Pons (tissue), 1 donor: ENCODE data around the gene CD34.
A peak's percentile ranks its signal among the peaks of the same experiment; 100 is the strongest.
"Not testable (repeated sequence)": the region's sequence is repeated elsewhere in the genome, so short reads cannot be mapped to it uniquely, and the experiment has no call there.

ENCODE experiments used
- DNase-seq: peaks from one replicate; pipeline ENCODE4 v3.0.0-alpha.2; 2016; ENCODE audit warnings: low spot score

Gene CD34

DNA sequence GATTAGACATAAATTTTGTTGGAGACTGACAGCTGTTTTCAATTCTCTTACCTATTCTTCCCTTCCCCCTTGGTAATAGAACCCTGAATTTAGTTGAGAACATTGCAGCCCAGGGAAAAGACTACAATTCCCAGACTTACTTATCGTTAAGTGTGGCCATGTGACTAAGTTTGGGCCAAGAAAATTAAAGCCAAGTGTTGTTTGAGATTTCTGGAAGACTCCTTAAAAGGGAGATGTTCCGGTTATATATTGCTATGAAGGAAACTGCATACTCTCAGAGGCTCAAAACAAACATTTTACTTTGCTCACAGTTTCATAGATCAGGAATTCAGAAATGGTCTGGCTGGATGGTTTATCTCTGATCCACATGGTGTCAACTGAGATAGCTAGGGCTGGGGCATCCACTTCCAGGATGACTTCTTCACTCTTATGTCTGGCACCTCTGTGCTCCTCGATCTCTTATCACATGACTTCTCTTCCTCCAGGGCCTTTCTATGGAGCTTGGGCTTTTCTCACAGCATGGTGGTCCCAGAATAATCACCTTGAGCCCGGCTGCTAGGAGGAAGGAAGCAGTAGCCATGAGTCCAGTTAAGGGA lies 22.4 kb upstream of the CD34 start:
- DNase-seq, result no peak

DNA sequence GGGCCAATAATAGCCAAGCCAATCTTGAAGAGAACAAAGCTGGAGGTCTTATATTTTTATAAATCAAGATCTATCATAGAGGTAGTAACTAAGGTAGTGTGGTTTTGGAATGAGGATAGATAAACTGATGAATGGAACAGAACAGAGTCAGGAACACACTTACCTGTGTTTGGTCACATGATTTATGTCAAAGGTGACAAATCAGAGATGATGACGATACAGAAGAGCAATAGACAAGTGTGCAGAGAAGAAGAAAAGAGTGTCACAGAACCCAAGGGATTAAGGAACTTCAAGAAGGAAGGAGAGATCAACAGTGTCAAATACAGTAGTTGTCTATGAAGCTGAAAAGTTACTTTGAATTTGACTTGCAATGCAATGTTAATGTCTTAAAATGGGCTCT lies 16.1 kb upstream of the CD34 start:
- DNase-seq, result no peak

DNA sequence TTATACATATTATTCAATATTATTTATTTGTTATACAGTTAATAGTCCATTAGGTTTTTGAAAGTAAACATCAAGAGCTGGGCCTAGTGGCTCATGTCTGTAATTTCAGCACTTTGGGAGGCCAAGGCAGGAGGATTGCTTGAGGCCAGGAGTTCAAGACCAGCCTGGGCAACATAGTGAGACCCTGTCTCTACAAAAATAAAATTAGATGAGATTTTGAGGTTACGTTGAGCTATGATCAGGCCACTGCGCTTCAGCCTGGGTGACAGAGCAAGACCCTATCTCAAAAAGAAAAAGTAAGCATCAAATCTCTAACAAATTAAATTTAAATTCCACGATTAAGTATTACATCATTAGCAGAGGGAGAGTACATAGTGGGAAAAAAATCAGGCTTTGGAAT lies 15.0 kb upstream of the CD34 start:
- not testable (repeated sequence) for DNase-seq

DNA sequence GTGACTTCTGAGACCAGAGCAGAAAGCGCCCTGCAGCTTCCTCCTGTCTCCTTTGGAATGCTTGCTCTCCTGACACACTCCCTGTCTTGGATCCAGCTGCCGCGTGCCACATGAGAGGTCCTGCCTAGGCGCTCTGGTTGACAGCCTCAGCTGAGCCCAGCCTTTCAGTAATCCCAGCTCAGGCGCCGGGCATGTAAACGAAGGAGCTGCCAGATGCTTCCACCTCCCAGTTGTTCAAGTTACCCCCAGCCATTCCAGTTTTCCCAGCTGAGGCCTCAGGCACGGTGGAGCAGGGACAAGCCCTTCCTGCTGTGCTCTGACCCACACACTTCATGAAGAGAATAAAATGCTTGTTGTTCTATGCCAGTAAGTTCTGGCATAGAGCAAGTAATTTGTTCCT lies 14.3 kb upstream of the CD34 start:
- peak; percentile 35 for DNase-seq

DNA sequence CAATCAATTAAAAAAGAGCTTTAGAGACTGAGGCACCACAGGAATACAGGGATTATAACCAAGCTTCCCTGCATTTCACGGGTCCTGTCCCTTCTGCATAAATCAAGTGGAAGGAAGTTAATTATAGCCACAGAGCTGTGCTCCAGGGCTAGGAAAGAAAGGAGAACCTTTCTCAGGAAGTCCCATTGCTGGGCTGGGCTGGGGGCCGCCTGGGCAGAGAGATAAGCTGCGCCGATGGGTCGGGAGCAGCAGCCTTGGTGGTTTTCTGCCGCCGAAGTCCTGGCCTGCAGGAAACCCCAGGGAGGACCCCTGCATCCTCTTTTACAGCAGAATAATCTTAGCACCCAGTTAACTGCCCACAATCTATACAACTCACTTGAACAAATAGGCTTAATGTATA lies 12.6 kb upstream of the CD34 start:
- DNase-seq, result no peak

DNA sequence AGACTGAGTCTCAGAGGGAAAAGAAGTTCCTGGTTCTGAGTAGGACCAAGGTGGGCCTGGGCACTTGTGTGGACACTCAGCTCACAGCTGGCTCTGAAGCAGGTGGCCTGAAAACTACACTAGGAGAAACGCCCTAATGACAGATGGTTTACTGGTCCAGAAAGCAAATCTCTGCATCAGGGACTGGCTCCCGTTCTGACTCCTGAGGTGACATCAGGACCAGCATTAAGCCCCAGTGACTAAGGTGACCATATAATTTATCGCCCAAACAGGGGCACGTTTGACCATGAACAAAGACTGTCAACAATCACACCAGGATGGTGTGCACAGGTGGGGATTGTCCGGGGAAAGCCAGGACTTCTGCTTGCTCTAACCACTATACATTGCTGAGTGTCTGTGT lies 12.2 kb upstream of the CD34 start:
- DNase-seq, result no peak

DNA sequence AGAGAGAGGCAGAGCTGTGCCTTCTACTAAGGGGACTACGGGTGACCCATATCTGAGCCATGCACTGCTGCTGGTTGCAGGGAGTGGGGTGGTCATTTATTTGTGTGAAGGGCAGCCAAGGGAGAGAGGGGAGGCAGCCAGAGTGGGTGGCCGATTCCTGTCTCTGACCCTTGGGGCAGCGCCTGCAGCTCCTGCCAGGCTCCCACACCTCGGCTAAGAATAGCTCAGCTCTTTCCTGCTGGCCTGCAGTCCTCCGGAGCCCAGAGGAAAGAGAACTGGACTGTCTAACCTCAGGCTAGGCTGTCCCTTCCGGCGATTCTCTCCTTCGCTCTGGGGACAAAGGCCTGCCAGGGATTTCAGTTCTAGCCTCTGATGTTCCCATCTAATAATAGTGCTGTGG lies 11.6 kb upstream of the CD34 start:
- no peak for DNase-seq

DNA sequence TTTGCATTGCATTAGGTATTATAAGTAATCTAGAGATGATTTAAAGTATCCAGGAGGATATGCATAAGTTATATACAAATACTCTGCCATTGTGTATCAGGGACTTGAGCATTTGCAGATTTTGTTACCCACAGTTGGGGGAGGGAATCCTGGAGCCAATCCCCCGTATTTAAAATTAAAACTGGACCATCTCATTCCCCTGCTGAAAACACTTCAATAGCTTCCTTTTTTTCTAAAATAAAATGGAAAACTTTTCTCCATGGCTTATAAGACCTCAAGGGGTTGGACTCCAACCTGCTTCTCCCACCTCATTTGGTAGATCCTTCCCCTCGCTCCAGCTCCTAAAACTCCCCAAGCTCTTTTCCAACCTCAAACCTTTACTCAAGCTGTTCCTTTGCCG lies 10.4 kb upstream of the CD34 start:
- no peak for DNase-seq

DNA sequence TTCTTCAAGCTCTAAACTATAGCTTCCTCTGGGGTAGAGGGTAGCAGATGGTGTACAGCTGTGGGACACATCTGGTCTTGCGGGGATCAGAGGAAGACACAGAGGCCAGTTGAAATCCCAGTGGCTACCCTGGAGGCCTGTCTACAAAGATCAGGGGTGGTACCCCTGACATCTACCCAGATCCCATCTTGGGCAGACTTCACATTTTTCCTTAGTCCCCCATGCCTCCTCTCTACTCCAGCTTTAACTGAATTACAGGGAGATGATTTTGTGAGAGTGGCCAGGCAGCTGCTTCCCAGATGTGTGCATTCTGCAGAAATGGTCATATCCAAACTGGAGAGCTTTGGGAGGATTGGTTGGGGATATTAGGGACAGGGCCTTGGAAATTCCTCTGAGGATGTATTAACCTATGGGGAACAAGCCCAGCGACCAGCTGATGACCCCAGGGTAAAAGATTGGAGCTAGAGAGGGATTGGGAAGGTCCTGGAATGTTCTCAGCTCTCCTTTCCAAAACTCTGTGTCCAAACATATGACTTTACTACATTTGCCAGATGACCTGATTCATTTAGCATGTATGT lies 9.6 kb upstream of the CD34 start:
- DNase-seq, result no peak

DNA sequence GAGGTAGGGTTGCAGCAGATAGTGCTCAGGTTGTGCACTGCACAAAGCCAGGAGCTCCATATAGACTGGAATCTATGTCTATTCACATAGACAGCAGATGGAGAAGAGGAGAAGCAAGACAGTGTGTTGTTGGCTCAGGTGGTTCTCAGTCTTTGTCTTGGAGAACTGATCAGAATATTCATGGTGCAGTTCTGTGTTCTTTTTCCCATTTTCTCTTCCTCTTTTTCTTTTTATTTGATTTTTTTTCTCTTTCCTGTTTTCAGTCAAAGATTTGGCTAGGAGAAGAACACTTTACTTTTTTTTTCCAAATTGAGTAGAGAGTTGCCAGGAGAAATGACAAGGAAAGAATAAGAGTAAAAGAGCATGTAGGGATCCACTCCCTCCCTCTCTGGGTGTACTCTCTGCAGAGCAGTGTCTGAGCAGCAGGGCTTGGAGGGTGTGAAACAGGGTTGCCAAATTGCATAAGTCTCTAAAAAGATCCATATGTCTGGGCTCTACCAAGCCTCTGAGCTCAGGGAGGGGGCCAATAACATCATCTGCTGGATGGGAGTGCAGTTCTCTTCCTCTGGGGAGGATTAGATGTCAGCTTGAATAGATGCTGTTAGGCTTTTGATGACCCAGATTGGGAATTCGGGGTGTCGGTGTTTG lies 8.7 kb upstream of the CD34 start:
- DNase-seq, result peak; percentile 17

DNA sequence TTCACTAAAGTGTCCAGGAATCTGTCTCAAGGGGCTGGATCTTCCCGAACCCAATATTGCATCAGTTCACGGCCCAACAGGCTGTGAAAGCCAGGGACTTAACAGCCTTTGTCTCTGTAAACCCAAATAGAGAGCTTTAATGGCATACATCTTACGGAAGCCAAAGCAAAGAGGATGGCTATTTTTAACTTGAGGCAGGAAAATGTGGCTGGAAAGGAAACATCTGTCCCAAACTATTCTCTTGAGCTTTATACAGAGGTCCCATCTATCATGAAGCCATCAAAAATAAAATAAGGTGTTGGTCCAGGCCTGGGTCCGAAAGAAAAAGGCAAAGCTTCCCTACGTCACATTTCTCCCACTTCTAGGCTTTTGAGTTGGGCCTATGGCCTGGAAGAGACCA lies 7.7 kb upstream of the CD34 start:
- no peak for DNase-seq

DNA sequence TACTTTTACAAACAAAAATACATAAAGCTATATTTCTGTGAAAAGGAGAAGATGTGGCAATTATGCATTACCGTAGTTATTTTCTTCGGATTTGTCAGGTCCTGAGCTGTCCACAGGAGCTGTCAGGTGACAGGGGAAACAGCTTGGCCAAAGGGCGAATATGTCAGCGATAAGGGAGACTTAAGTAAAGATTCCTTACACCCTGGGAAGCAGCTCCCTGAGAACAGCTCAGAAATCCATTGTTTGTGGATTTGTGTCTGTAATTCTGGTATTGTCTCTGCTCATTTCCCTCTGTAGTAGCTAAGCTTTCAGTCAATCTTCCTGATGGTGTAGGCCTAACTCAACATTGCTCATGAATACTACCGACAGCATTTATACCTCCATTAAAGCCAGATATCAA lies 7.1 kb upstream of the CD34 start:
- DNase-seq, result no peak

DNA sequence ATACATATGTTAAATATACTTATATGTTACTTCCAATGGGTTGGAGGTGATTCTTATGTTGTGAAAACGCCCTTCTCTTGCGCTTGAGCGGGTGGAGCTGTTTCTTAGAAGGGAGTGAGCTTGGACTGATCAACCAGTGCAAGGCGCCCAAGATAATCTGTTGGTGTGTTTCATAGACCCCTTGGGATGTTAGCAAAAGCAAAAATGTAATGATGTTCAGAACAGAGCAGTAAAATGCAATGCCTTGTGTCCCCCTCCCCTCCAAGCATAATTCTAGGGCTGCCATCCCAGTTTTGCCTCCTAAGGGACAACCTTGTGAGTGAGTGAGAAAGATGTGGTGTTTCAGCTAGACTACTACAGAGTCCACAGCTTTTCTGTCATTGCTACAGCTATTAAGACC lies 6.2 kb upstream of the CD34 start:
- DNase-seq, result no peak

DNA sequence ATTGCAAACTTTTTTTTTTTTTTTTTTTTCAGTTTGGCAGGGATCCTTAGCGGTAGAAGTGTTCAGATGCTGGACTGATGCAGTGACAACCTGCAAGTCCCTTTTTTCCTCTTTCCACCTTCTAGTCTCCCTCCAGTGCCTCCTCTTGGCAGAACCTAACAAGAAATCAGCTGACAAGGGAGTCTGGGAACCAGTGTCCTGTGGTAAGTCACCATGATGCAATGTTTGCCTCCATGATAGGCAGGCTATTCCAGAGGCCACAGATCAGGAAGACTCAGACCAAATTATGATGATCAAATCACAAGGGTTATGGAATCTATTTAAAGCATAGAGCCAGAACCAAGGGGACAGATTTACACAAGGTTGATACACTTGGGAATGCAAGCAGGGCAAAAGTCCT lies 3.0 kb upstream of the CD34 start:
- no peak for DNase-seq

DNA sequence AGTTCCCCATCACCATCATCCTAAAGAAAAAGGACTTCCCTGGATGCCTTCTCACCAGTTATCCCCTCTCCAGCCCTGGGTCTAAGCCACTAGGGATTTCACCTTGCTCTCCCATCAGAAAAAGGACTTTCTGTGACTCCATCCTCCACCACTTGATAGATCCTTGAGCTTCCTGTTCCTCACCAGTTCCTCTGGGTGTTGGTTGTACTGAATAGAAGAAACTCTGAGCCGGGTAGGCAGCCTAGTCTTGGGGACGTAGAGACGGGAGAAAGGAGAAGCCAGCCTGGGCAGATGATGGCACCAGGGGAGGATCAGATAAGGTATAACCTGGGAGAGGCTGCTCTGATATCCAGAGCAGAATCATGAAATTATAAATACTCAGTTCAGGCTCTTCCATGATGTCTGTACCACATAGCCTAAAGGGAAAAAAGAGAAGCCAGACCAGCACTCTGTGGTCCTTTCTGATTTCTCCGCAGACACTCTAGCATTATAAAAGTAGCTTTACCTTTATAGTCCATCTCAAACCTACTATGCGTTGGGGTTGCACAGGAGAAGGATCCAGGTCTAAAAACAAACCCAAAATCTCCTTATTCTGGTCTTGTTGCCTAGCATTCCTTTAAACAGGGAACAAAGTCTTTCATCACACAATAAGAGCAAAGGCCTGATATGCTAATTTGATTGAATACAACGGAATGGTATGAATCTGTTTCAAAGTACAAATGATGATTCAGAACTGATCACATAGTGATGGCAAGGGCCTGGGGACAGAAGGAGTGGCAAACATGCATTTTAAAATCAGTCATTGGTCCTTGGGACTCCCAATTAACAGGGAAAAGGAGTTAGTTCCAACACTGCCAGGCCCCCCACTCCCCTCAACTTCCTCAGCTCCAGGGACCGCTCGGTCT lies 1.2 kb upstream of the CD34 start:
- DNase-seq, result no peak

DNA sequence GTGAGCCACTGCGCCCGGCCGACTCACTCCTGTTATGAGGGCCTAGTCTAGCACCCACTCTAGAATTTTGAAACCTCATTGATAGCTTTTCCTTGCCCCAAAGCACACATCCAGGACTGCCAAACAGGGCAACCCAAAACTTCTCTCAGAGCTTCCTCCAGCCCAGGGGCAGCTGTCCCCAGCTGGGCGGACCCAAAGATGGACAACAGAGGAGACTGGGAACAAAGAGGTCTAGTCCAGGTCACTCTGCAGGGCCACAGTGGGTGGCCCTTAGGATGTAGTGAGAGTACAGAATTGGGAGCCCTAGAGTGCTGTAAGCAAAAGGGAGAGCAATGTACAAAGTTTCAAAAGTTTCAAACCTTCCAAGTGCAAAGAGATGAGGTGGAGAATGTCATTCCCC lies 1.2 kb downstream of the CD34 start:
- DNase-seq, result no peak

DNA sequence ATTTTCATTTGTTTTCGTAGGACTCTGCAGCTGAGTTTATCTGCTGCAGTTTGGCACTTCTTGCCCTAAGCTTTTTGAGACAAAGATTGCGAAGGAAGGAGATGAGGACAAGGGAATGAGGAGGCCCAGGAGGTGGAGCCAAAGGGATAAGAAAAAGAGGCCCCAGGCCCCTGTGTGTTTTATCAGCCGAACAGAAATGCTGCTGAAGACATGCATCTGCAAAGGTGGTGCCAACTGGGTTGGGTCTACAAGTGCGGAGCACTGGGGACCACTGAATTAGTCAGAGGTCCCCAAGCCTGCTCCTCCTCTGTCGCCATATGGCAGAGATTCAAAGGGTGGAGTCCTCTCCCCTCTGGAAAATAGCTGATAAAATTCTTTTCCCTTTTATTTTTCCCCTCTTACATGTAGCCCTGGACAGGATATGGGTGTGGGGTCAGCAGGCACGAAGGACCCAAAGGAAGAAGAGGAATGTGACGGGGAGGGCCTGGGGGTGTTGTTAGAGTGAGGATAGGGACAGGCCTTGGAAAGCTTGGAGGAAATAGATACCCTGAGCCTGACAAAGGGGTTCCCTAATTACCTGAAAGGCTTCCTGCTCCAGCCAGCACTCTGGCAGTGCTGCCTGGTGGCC lies 2.7 kb downstream of the CD34 start:
- DNase-seq, result no peak

DNA sequence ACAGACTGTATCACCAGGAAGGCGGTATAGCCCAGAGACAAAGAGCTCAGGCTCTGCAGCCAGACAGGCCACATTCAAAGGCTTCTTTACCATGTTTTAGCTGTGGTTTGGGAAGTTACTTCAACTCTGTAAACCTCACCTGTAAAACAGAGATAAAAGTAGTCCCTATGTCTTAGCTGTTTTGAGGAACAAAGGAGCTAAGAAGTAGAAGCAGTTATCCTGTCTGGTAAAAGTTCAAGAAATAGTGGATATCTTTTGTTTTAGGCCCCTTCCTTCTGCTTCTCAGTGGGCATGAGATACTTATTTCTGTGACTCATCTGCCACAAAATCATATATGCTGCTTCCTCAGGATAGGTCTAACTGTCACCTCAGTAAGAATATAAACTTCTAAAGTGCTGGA lies 6.5 kb downstream of the CD34 start:
- DNase-seq, result no peak

DNA sequence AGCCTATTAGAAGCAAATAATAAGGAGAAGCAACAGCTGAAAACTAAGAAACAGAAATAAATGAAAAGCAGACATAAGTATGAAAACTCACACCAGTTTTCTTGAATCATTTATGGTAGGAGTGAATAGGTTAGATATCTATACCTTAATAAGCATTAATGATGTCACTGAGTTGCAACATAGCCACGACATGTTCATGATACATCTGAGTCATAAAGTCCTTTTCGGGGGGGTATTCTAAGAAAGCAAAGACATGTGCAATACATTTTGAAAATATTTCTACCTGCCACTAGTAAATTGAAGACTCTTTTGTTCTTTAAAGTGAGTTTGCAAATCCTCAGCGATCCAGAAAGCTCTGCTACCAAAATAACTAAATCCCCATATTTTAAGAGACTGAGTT lies 7.2 kb downstream of the CD34 start:
- no peak for DNase-seq

DNA sequence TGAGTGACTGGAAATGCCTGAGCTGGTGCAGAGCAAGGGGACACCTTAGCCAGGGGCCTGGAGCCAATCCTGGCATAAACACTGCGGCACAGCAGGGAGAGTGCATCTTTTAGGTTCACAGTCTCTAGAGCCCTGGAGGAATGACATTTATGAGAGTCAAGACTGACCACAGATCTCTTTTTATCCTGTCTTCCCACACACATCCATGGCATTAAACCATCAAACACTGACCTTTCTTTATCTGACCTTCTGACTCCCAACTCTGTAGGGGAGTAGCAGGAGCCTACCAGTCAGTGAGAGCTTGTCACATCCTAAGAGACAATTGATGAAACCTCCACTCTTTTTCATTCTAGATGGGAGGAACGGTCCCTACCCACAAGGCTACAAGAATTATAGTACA lies 7.9 kb downstream of the CD34 start:
- DNase-seq, result no peak

DNA sequence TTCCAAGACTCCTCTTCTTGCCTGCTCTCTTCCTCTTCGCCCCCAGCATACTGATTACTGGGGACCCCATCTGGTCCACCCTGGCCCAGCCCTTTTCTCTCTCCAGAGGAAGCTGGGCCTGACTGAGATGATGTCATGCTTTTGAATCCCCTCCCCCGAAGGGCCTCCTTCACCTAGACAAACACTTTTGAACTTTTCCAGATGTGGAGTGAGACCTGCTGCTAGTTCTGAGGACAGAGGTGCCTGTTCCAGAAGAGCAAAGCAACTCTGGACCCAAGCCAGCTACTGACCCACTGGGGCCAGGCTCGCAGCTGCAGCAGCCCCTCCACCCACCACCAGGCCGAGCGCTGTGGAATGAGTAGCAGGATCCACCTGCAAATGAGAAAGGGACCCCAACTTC lies 8.4 kb downstream of the CD34 start:
- DNase-seq, result no peak

DNA sequence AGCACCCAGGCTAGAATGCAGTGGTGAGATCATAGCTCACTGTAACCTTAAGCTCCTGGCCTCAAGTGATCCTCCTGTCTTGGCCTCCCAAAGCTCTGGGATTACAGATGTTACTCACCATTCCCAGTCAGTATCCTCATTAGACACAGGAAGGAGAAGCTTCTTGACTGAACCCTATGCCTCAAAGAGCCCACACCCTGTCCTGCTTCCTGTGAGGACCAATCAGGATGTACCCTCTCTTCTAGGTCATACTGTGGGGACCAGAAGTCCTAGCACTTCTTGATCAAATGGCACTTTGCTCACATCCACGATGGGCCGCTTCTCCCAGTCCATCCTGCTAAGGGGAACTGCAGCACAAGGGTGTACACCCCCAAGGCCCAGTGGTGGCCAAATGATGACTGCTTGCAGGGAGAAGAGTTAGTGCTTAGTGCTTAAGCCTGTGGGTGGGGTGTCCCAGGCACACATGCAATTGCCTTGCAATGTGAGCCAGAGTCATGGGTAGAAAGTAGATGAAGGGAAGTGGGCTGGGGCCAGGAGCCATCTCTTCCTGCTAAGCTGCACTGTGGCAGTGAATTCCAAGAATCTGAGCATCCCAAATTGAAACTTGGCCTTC lies 9.8 kb downstream of the CD34 start:
- no peak for DNase-seq
